K562 (cell line): Measurements from ENCODE around the gene THRSP. TPM values are rescaled to one million over a fixed set of nuclear protein-coding genes. Genes with fewer than 3 reads are reported as not detected.

Experiments used
- ATAC-seq: fragments of 200-7000 bp; cut with Tn5 transposase; 3 replicates; pipeline ENCODE4 v1.9.1; 2020; ENCODE audit warnings: moderate library complexity
- BruUV-seq: library from RNA; stranded (reverse); fragments of 400-500 nt; replicated peaks from 2 replicates; lab custom pipeline; 2021; lab: Mats Ljungman, UMichigan
- CTCF ChIA-PET: fragments of 300-600 bp; formaldehyde crosslinking; extraction: SDS; loops from one replicate; lab custom pipeline; 2021; ENCODE audit warnings: low intra/inter-chr PET ratio; lab: Yijun Ruan, JAX
- POLR2A ChIA-PET: fragments of 300-600, 350-650 bp; sonication (Branson Sonifier 250); formaldehyde crosslinking; extraction: SDS; loops from one replicate; lab custom pipeline; 2021; ENCODE audit warnings: antibody characterized with exemption, inconsistent platforms; lab: Yijun Ruan, JAX
- DNase-seq, 4 experiments: peaks; one replicate each; pipeline versions ENCODE4 v3.0.0 to v3.0.0-alpha.2; 2011 to 2018; ENCODE audit warnings: low spot score in 3 of 4, mixed read lengths in 3 of 4; ENCODE audit errors: extremely low read depth in 1 of 4
- FAIRE-seq: peaks from 2 replicates; lab custom pipeline; 2011; peaks lifted over from hg19 to GRCh38; lab: Jason Lieb, UNC
- H2AFZ ChIP-seq: 2 replicates; pipeline ENCODE4 v1.6.0; 2011; ENCODE audit warnings: low read depth, low read length, control low read depth, inconsistent platforms
- H3K27ac ChIP-seq: fragments of 200-600 bp; 3 replicates; pipeline ENCODE4 v1.8.0; 2011; ENCODE audit warnings: low read depth, mild to moderate bottlenecking, control low read depth, inconsistent platforms, low read length, moderate library complexity, mixed read lengths; ENCODE audit errors: extremely low read depth
- H3K27me3 ChIP-seq, 2 experiments: fragments of 300-600 bp in 1 of 2; 2 replicates in 1 of 2; 3 replicates in 1 of 2; pipeline versions ENCODE4 v1.6.0 to v1.8.0; 2011; ENCODE audit warnings: inconsistent platforms in 2 of 2, low read length in 2 of 2, mild to moderate bottlenecking in 1 of 2, mixed read lengths in 1 of 2, moderate library complexity in 1 of 2; ENCODE audit not compliant: control insufficient read depth in 2 of 2, insufficient read depth in 2 of 2
- H3K36me3 ChIP-seq: fragments of 300-600 bp; 3 replicates; pipeline ENCODE4 v1.8.0; 2011; ENCODE audit warnings: mild to moderate bottlenecking, low read length, inconsistent platforms; ENCODE audit not compliant: control insufficient read depth, insufficient read depth
- H3K4me1 ChIP-seq, 2 experiments: fragments of 200-600 bp in 1 of 2; replicated peaks in 1 of 2; 2 replicates in 1 of 2; 3 replicates in 1 of 2; pipeline versions ENCODE4 v1.5.1 to v1.8.0; 2011; ENCODE audit warnings: inconsistent platforms in 2 of 2, low read length in 2 of 2, mild to moderate bottlenecking in 1 of 2, mixed read lengths in 1 of 2, moderate library complexity in 1 of 2; ENCODE audit not compliant: control insufficient read depth in 2 of 2, insufficient read depth in 2 of 2
- H3K4me2 ChIP-seq: 2 replicates; pipeline ENCODE4 v1.6.1; 2011; ENCODE audit warnings: low read length, control low read depth, inconsistent platforms, mixed read lengths; ENCODE audit not compliant: insufficient read depth
- H3K4me3 ChIP-seq: fragments of 200-600 bp; sonication (generic), shearing (Covaris generic); 2 replicates; pipeline ENCODE4 v1.5.1; 2016; ENCODE audit warnings: control low read depth, inconsistent platforms
- H3K79me2 ChIP-seq: fragments of 200-600 bp; 3 replicates; pipeline ENCODE4 v1.8.0; 2011; ENCODE audit warnings: low read length, inconsistent platforms; ENCODE audit not compliant: control insufficient read depth, insufficient read depth
- H3K9ac ChIP-seq, 2 experiments: 2 replicates each; pipeline versions ENCODE4 v1.6.0 to v1.6.1; 2011; ENCODE audit warnings: low read depth in 2 of 2, low read length in 2 of 2, control low read depth in 1 of 2, inconsistent platforms in 1 of 2, mild to moderate bottlenecking in 1 of 2, mixed read lengths in 1 of 2; ENCODE audit not compliant: insufficient read depth in 1 of 2
- H3K9me1 ChIP-seq: one replicate; pipeline ENCODE4 v1.6.0; 2011; ENCODE audit warnings: inconsistent platforms, mild to moderate bottlenecking, low read length, moderate library complexity; ENCODE audit not compliant: control insufficient read depth, insufficient read depth
- H3K9me3 ChIP-seq: replicated peaks from 2 replicates; pipeline ENCODE4 v1.5.1; 2011; ENCODE audit warnings: low read depth, low read length, inconsistent platforms; ENCODE audit not compliant: control insufficient read depth, insufficient read depth
- H4K20me1 ChIP-seq: replicated peaks from 2 replicates; pipeline ENCODE4 v1.6.1; 2011; ENCODE audit warnings: low read length, inconsistent platforms, mixed read lengths; ENCODE audit not compliant: control insufficient read depth, insufficient read depth
- ATF1 ChIP-seq, 2 experiments: fragments of 450-650 bp in 1 of 2; IDR thresholded peaks; 2 replicates each; pipeline ENCODE4 v1.6.1; 2016; ENCODE audit warnings: missing compliant biosample characterization in 1 of 2, missing genetic modification characterization in 1 of 2
- ELF4 ChIP-seq: fragments of 450-650 bp; formaldehyde crosslinking; IDR thresholded peaks from 2 replicates; pipeline ENCODE4 v1.4.0; 2022; ENCODE audit warnings: missing genetic modification characterization
- LEF1 ChIP-seq: fragments of 450-650 bp; IDR thresholded peaks from 2 replicates; pipeline ENCODE4 v1.6.1; 2016; ENCODE audit warnings: mild to moderate bottlenecking
- MAFF ChIP-seq: IDR thresholded peaks from 2 replicates; pipeline ENCODE4 v1.6.1; 2012; ENCODE audit warnings: low read length, improper control_type of control experiment
- MEF2A ChIP-seq: IDR thresholded peaks from 2 replicates; pipeline ENCODE4 v1.6.1; 2011; ENCODE audit warnings: low read depth, mild to moderate bottlenecking, low read length, moderate library complexity; ENCODE audit not compliant: control insufficient read depth
- NFIC ChIP-seq: fragments of 450-650 bp; IDR thresholded peaks from 2 replicates; pipeline ENCODE4 v1.6.1; 2017; ENCODE audit warnings: mild to moderate bottlenecking, inconsistent platforms
- NFIX ChIP-seq: fragments of 250-450 bp; sonication (Bioruptor Pico); IDR thresholded peaks from 2 replicates; pipeline ENCODE4 v1.4.0; 2020; ENCODE audit warnings: low read depth, mild to moderate bottlenecking, moderate library complexity
- SAFB ChIP-seq: fragments of 200-400 bp; formaldehyde crosslinking; IDR thresholded peaks from 2 replicates; pipeline ENCODE4 v1.6.1; 2017; ENCODE audit warnings: low read depth, low read length, borderline replicate concordance
- TEAD1 ChIP-seq, 2 experiments: fragments of 450-650 bp in 1 of 2; sonication (generic) in 1 of 2; formaldehyde crosslinking; IDR thresholded peaks; 2 replicates each; pipeline versions ENCODE4 v1.4.0 to v1.8.0; 2020 to 2022; ENCODE audit warnings: mild to moderate bottlenecking in 2 of 2, missing genetic modification reagents in 1 of 2
- ZNF143 ChIP-seq: sonication (generic); formaldehyde crosslinking; IDR thresholded peaks from 2 replicates; pipeline ENCODE4 v1.9.0; 2022; ENCODE audit warnings: mild to moderate bottlenecking, missing genetic modification reagents
- ZNF764 ChIP-seq: fragments of 250-450 bp; sonication (Bioruptor Pico); IDR thresholded peaks from 2 replicates; pipeline ENCODE4 v1.4.0; 2020; ENCODE audit warnings: low read depth, mild to moderate bottlenecking, moderate library complexity
- WGBS: fragments of 100-300 bp; shearing (Covaris generic); methylation state at CpG from one replicate; pipeline ENCODE4 v1.1.6; 2016; ENCODE audit warnings: low coverage, mixed read lengths; ENCODE audit not compliant: insufficient coverage; ENCODE audit errors: missing lambda C conversion rate; 5-methylcytosine and 5-hydroxymethylcytosine counted together
- in situ Hi-C: fragments of 300-500 bp; cut with MboI; formaldehyde crosslinking; loops from 4 replicates; pipeline ENCODE4 v1.15.0; 2018; ENCODE audit warnings: inconsistent platforms, mixed read lengths
- intact Hi-C: fragments of 100-400 bp; cut with micrococcal nuclease; formaldehyde crosslinking; loops from 2 replicates; pipeline ENCODE4 v1.14.2; 2022
- polyA plus RNA-seq, 8 experiments: library from polyadenylated mRNA; depleted of rRNA in 4 of 8; stranded (reverse) in 5 of 8; unstranded in 3 of 8; fragments of >200 nt; fragmentation: Nextera tagmentation in 2 of 8; fragmentation: Illumina TruSeq in 1 of 8; extraction: Ambion mirVana in 2 of 8; extraction: Trizol in 1 of 8; gene quantifications; 2 replicates each; pipeline versions ENCODE4 v1.2.1 to v1.2.3, GENCODE V29; 2011 to 2014; ENCODE audit warnings: inconsistent platforms in 1 of 8, missing spikeins in 1 of 8
- total RNA-seq, 7 experiments: library from RNA; depleted of rRNA in 6 of 7; stranded (reverse); fragments of >200 nt in 6 of 7; fragmentation: Illumina TruSeq in 2 of 7; extraction: Trizol in 2 of 7; gene quantifications; 2 replicates each; pipeline versions ENCODE4 v1.2.1 to v1.2.3, GENCODE V29; 2011 to 2021; ENCODE audit warnings: low replicate concordance in 1 of 7
- TF ChIP-seq, protein P1 (sequence below): fragments of 250-450 bp; sonication (Bioruptor Pico); IDR thresholded peaks from 2 replicates; pipeline ENCODE4 v1.8.0; 2022; ENCODE audit warnings: moderate library complexity, mild to moderate bottlenecking, inconsistent platforms

The THRSP gene
- total and polyA plus RNA-seq, 9 of the 15 experiments (the other 6 are each of a cell fraction or from before 2014, with no cell fraction given): 0.23 to 0.56 (median 0.31) TPM; not detected in 2

- Histone ChIP-seq H3K4me3 (no peak overlapping the region), H3K27me3 (no peaks in the 10 kb centered on the region)
- no peak for TF ChIP-seq LEF1
- no peak for TF ChIP-seq MAFF
- TF ChIP-seq, protein P1, sequence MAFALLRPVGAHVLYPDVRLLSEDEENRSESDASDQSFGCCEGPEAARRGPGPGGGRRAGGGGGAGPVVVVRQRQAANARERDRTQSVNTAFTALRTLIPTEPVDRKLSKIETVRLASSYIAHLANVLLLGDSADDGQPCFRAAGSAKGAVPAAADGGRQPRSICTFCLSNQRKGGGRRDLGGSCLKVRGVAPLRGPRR (CRISPR knock-in tag): no peak
- TF ChIP-seq SAFB: no peak
- peak; percentile 90 for TF ChIP-seq NFIX (CRISPR knock-in tag)
- no peak for TF ChIP-seq ELF4 (CRISPR knock-in tag)
- no peak for TF ChIP-seq TEAD1 (CRISPR knock-in tag; IDR thresholded peaks at IDR 0.05)
- TF ChIP-seq MEF2A: no peak
- no peak for TF ChIP-seq ATF1 (CRISPR knock-in tag; IDR thresholded peaks at IDR 0.05)
- no peak for TF ChIP-seq ATF1 (tag; IDR thresholded peaks at IDR 0.05)
- TF ChIP-seq NFIC: peak; percentile 97
- no peak for TF ChIP-seq ZNF764 (CRISPR knock-in tag)
- no peak for TF ChIP-seq ZNF143 (CRISPR knock-in tag)
- TF ChIP-seq, all 486 proteins: peak for 2
- ATAC-seq (no peak), DNase-seq (no peak), FAIRE-seq (no peak)
- Histone ChIP-seq H4K20me1 (no peaks in the 10 kb centered on the region), H3K9me3 (no peaks in the 10 kb centered on the region), H3K4me2 (no peak overlapping the region), H2AFZ (no peak overlapping the region), H3K27ac (no peak overlapping the region), H3K36me3 (peaks cover 3% of the 10 kb centered on the region; the same call in 1 of the 3 replicates), H3K4me1 (peaks cover 0 to 2% of the 10 kb centered on the region in 2 experiments; a peak in 3 of 5 replicates), H3K9me1 (no peaks in the 10 kb centered on the region), H3K9ac (no peak overlapping the region), H3K79me2 (peaks cover 5% of the 10 kb centered on the region; the same call in 1 of the 3 replicates)
- in situ Hi-C loops: no loop called here
- 58% methylated on average over 3 of the region's 3 CpGs for WGBS
- intact Hi-C loops: loop anchor here (10.0 kb wide), 1 partner anchor 209 kb away; no protein-coding TSS in a partner anchor
- ChIA-PET POLR2A (interaction anchor here (2.0 kb wide), 1 partner anchor 8 kb away, joined by 8 read pairs; no protein-coding TSS in a partner anchor), CTCF (no interaction called here)
- BruUV-seq: no TSS peak
Observed at GRCh38 chr11:78085972-78086371, 22.3 kb downstream of the THRSP start.
